SKM-1 treated with dmso at 0.1 percent for 144 hours (cell line): Measurements from ENCODE around the gene MAP2K1.
"Not testable (repeated sequence)": the region's sequence is repeated elsewhere in the genome, so short reads cannot be mapped to it uniquely, and the experiment has no call there.

Experiments used
- DNase-seq: peaks from one replicate; lab custom pipeline; 2025; ENCODE audit not compliant: unreplicated experiment; lab: John Stamatoyannopoulos, UW

The MAP2K1 gene

GRCh38 chr15:66423149-66423548 is 36.4 kb downstream of the MAP2K1 start:
- DNase-seq: no peak

- DNase-seq: no peak
These were observed 38.4 kb downstream of the MAP2K1 start for GRCh38 chr15:66424963-66425612.

- DNase-seq: no peak
These were observed 39.1 kb downstream of the MAP2K1 start for GRCh38 chr15:66425837-66426236.

- no peak for DNase-seq
These were observed 42.4 kb downstream of the MAP2K1 start for GRCh38 chr15:66429117-66429516.

GRCh38 chr15:66429546-66429945 is 42.8 kb downstream of the MAP2K1 start:
- DNase-seq: no peak

GRCh38 chr15:66430627-66431255 is 44.0 kb downstream of the MAP2K1 start:
- no peak for DNase-seq

GRCh38 chr15:66433726-66434125 is 47.0 kb downstream of the MAP2K1 start:
- no peak for DNase-seq

- DNase-seq: no peak
These were observed 53.8 kb downstream of the MAP2K1 start for GRCh38 chr15:66440501-66440900.

- DNase-seq: no peak
These were observed 65.7 kb downstream of the MAP2K1 start for GRCh38 chr15:66452420-66452819.

- DNase-seq: no peak
These were observed 66.4 kb downstream of the MAP2K1 start for GRCh38 chr15:66452971-66453580.

- peak; percentile 60 for DNase-seq
These were observed 67.4 kb downstream of the MAP2K1 start for GRCh38 chr15:66454143-66454542.

- no peak for DNase-seq
These were observed 69.5 kb downstream of the MAP2K1 start for GRCh38 chr15:66456211-66456610.

GRCh38 chr15:66459818-66460615 is 73.3 kb downstream of the MAP2K1 start:
- no peak for DNase-seq

GRCh38 chr15:66461294-66461693 is 74.6 kb downstream of the MAP2K1 start:
- DNase-seq: not testable (repeated sequence)

- DNase-seq: no peak
These were observed 75.2 kb downstream of the MAP2K1 start for GRCh38 chr15:66461917-66462316.

- no peak for DNase-seq
These were observed 75.9 kb downstream of the MAP2K1 start for GRCh38 chr15:66462627-66463026.

GRCh38 chr15:66465294-66465693 is 78.6 kb downstream of the MAP2K1 start:
- not testable (repeated sequence) for DNase-seq

- not testable (repeated sequence) for DNase-seq
These were observed 80.7 kb downstream of the MAP2K1 start for GRCh38 chr15:66467162-66468040.

- not testable (repeated sequence) for DNase-seq
These were observed 84.1 kb downstream of the MAP2K1 start for GRCh38 chr15:66470825-66471224.

- no peak for DNase-seq
These were observed 85.7 kb downstream of the MAP2K1 start for GRCh38 chr15:66472176-66472999.
